Measurements from ENCODE around the gene NDUFS7. TPM values are rescaled to one million over a fixed set of nuclear protein-coding genes. Genes with fewer than 3 reads are reported as not detected.
"Not testable (repeated sequence)": the region's sequence is repeated elsewhere in the genome, so short reads cannot be mapped to it uniquely, and the experiment has no call there.

NDUFS7 gene
- total RNA-seq, 1 donor from 2014 or later: 15.4 TPM

GRCh38 chr19:1418496-1418775 is 34.7 kb downstream of the NDUFS7 start:
- no peaks in the 10 kb centered on the region for H3K9me3 ChIP-seq (ENCODE audit: low read depth)
- no peak overlapping the region for H3K9ac ChIP-seq
- Mint-ChIP-seq H3K27me3 (ENCODE audit: insufficient read depth, low read depth) (peaks cover 2% of the 10 kb centered on the region), H3K27ac (no peak overlapping the region), H3K4me3 (no peak overlapping the region), H3K9me3 (no peaks in the 10 kb centered on the region), H3K4me1 (peaks cover 46% of the 10 kb centered on the region), H3K36me3 (peaks cover 30% of the 10 kb centered on the region)
- no peak for DNase-seq (ENCODE audit: low spot score)
- H2AFZ ChIP-seq (replicated peaks): no peak overlapping the region
- peaks cover 9% of the 10 kb centered on the region for H3K4me1 ChIP-seq
- peaks cover 22% of the 10 kb centered on the region for H3F3A ChIP-seq (ENCODE audit: low read depth)
- H4K20me1 ChIP-seq (ENCODE audit: low read depth): peaks cover 94% of the 10 kb centered on the region
- H3K4me3 ChIP-seq: no peak overlapping the region
- no peak for TF ChIP-seq CTCF (IDR thresholded peaks at IDR 0.05)
- TF ChIP-seq EZH2 (IDR thresholded peaks at IDR 0.05): no peak
- TF ChIP-seq EZH2phosphoT487 (IDR thresholded peaks at IDR 0.05): no peak
- H3K27ac ChIP-seq: no peak overlapping the region
- H3K27me3 ChIP-seq: no peaks in the 10 kb centered on the region
- no peak overlapping the region for H3K4me2 ChIP-seq
- H3K79me2 ChIP-seq (ENCODE audit: low read depth): peaks cover 89% of the 10 kb centered on the region
- no peaks in the 10 kb centered on the region for H3K36me3 ChIP-seq

DNA sequence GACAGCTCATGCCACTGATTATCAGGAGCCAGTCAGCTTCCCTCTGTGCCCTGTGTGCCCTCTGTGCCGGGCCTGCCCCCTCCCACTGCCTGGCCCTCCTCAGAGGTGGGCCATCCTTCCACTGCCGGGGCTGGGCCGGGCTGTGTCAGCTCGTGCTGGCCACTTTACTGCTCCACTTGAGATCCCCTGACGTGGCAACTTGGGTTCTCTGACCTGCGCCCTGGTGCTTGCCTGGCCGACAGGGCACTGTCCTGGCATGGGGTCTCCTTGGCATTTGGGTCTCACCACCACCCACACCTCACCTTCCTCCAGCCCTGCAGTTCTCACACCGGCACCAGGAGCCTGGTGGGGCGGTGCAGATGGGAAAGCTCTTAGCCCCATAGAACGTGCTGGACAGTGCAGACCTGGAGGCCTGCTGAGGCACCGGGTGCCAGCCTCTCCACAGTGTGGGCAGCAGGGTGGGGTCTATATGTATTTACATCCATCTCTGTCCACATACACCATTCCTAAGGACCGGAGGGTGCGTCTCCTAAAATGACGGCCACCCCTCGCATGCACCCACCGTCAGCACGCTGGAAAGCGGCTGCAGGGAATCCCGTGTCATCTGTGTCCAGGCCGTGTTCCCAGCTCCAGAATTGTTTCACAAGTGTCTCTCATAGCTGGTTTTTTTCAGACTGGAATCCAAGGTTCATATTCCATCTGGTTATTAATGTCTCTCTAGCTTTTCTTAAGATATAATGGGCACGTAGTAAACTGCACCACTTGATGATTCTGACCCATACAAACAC is 35.4 kb downstream of the NDUFS7 start:
- Histone ChIP-seq H3K36me3 (no peaks in the 10 kb centered on the region), H3K27me3 (no peaks in the 10 kb centered on the region), H3K9me3 (ENCODE audit: low read depth) (no peaks in the 10 kb centered on the region), H3K79me2 (ENCODE audit: low read depth) (peaks cover 88% of the 10 kb centered on the region), H3K9ac (no peak overlapping the region), H3K27ac (no peak overlapping the region), H3K4me3 (no peak overlapping the region), H4K20me1 (ENCODE audit: low read depth) (peaks cover 94% of the 10 kb centered on the region), H2AFZ (replicated peaks) (no peak overlapping the region), H3F3A (ENCODE audit: low read depth) (peaks cover 18% of the 10 kb centered on the region), H3K4me2 (no peak overlapping the region), H3K4me1 (peaks cover 9% of the 10 kb centered on the region)
- no peaks in the 10 kb centered on the region for H3K9me3 Mint-ChIP-seq
- no peak for TF ChIP-seq EZH2phosphoT487 (IDR thresholded peaks at IDR 0.05)
- no peak for TF ChIP-seq EZH2 (IDR thresholded peaks at IDR 0.05)
- no peak for TF ChIP-seq CTCF (IDR thresholded peaks at IDR 0.05)
- no peak for DNase-seq (ENCODE audit: low spot score)
- peaks cover 53% of the 10 kb centered on the region for H3K4me1 Mint-ChIP-seq
- peaks cover 31% of the 10 kb centered on the region for H3K36me3 Mint-ChIP-seq
- H3K27me3 Mint-ChIP-seq (ENCODE audit: insufficient read depth, low read depth): peaks cover 2% of the 10 kb centered on the region
- peak overlapping the region; percentile 31 for H3K4me3 Mint-ChIP-seq
- no peak overlapping the region for H3K27ac Mint-ChIP-seq

GRCh38 chr19:1420085-1420484 is 36.4 kb downstream of the NDUFS7 start:
- H3K27ac Mint-ChIP-seq; H3K27me3 Mint-ChIP-seq (ENCODE audit: insufficient read depth, low read depth); H3K36me3 ChIP-seq; H3K9ac ChIP-seq; H3F3A ChIP-seq (ENCODE audit: low read depth); DNase-seq (ENCODE audit: low spot score); H2AFZ ChIP-seq (replicated peaks); H3K4me1 ChIP-seq; H3K27me3 ChIP-seq; H3K9me3 Mint-ChIP-seq; H3K4me2 ChIP-seq; H3K27ac ChIP-seq; H3K4me3 ChIP-seq; H3K4me3 Mint-ChIP-seq; H3K9me3 ChIP-seq (ENCODE audit: low read depth): not testable (repeated sequence)
- peaks cover 34% of the 10 kb centered on the region for H3K36me3 Mint-ChIP-seq
- Histone ChIP-seq H3K79me2 (ENCODE audit: low read depth) (peaks cover 86% of the 10 kb centered on the region), H4K20me1 (ENCODE audit: low read depth) (peaks cover 93% of the 10 kb centered on the region)
- H3K4me1 Mint-ChIP-seq: peaks cover 55% of the 10 kb centered on the region

DNA sequence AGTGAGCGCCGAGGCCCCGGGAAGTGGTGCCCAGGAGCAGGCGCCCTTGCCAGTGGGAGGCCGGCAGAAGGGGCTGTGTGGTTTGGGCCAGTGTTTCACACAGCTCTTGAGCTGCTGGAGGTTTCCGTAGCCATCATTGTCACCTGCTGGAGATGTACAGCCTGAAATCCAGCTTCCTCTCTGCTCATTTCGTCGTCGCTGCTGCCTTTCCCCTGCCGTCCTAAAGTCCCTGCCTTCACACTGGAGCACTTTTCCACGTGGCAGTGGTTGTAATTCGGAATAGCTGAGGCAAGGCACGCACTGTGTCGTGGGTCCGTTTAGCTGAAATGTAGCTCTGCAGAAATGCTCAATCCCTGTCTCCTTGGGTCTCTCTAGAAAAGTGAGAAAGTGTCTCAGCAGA is 36.9 kb downstream of the NDUFS7 start:
- Mint-ChIP-seq H3K9me3 (no peaks in the 10 kb centered on the region), H3K27ac (no peak overlapping the region), H3K4me1 (peaks cover 55% of the 10 kb centered on the region), H3K4me3 (no peak overlapping the region), H3K27me3 (ENCODE audit: insufficient read depth, low read depth) (peaks cover 4% of the 10 kb centered on the region), H3K36me3 (peaks cover 35% of the 10 kb centered on the region)
- Histone ChIP-seq H2AFZ (replicated peaks) (no peak overlapping the region), H3F3A (ENCODE audit: low read depth) (peaks cover 8% of the 10 kb centered on the region), H3K36me3 (no peaks in the 10 kb centered on the region), H3K27ac (no peak overlapping the region), H3K9me3 (ENCODE audit: low read depth) (no peaks in the 10 kb centered on the region), H3K79me2 (ENCODE audit: low read depth) (peaks cover 86% of the 10 kb centered on the region), H3K4me1 (peaks cover 14% of the 10 kb centered on the region), H3K4me3 (no peak overlapping the region), H3K27me3 (no peaks in the 10 kb centered on the region), H3K9ac (no peak overlapping the region), H3K4me2 (no peak overlapping the region), H4K20me1 (ENCODE audit: low read depth) (peaks cover 93% of the 10 kb centered on the region)
- DNase-seq (ENCODE audit: low spot score): no peak
- no peak for TF ChIP-seq CTCF (IDR thresholded peaks at IDR 0.05)
- no peak for TF ChIP-seq EZH2phosphoT487 (IDR thresholded peaks at IDR 0.05)
- TF ChIP-seq EZH2 (IDR thresholded peaks at IDR 0.05): no peak

Data from neural progenitor cell (in vitro differentiated cells).